Measurements from ENCODE around the gene TTL. TPM values are rescaled to one million over a fixed set of nuclear protein-coding genes. Genes with fewer than 3 reads are reported as not detected.
"Not testable (repeated sequence)": the region's sequence is repeated elsewhere in the genome, so short reads cannot be mapped to it uniquely, and the experiment has no call there.

The TTL gene
- total RNA-seq: 10 to 100 TPM; 16.4 to 26.7 (median 22.0) TPM

DNA sequence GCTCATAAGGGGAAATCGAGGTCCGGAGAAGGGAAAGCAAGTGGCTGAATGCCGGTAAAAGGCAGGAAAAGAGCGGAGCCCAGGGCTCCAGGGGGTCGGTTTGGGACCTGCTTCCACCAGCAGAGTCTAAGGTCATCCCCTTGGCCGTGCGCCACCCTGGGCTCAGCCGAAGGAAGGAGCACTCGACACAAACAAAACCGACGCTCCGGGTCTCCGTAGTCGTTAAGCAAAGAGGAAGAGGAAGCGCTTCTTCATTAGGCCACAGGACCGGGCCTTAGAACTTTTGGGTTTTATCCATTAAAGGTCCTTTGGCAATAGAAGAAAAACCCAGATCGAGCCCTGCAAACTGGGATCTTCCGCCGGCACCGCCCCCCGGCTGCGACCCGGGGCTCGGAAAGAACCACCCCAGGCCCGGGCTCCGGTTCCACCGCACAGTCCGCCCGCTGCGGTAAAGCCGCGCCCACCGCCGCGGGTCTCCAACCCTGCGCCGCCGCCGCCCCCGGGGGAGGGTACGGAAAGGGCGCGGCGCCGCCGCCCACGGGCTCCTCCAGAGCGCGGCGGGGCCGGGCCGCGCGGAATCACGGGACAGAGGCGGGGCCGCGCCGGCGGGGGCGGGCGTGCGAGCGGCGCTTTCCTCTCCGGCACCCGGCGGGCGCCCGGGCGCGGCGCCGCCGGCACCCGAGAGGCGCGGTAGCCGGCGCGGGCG lies at the start of gene TTL:
Gene TTL, plus strand, starts transcription at position 629 of the 706 bp plus-strand sequence. CDS start 189 bp downstream, outside the sequence.
- intact Hi-C loops (cut with DNase I; ENCODE audit: low total_unique reads): no loop called here
- TF ChIP-seq POLR2A (IDR thresholded peaks at IDR 0.05): no peak
- TF ChIP-seq, protein P1, sequence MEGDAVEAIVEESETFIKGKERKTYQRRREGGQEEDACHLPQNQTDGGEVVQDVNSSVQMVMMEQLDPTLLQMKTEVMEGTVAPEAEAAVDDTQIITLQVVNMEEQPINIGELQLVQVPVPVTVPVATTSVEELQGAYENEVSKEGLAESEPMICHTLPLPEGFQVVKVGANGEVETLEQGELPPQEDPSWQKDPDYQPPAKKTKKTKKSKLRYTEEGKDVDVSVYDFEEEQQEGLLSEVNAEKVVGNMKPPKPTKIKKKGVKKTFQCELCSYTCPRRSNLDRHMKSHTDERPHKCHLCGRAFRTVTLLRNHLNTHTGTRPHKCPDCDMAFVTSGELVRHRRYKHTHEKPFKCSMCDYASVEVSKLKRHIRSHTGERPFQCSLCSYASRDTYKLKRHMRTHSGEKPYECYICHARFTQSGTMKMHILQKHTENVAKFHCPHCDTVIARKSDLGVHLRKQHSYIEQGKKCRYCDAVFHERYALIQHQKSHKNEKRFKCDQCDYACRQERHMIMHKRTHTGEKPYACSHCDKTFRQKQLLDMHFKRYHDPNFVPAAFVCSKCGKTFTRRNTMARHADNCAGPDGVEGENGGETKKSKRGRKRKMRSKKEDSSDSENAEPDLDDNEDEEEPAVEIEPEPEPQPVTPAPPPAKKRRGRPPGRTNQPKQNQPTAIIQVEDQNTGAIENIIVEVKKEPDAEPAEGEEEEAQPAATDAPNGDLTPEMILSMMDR (IDR thresholded peaks at IDR 0.05): no peak
- no peak for TF ChIP-seq POLR2AphosphoS5 (IDR thresholded peaks at IDR 0.05)
- peaks cover 0 to 7% of the 10 kb centered on the region in 2 donors for H3K4me1 ChIP-seq
- no peaks in the 10 kb centered on the region for H3K9me3 ChIP-seq
- H3K4me3 ChIP-seq: peak within 1 kb of the TSS; percentile 63 to 94 (median 70)
- H3K36me3 ChIP-seq: no peaks in the 10 kb centered on the region
- no peaks in the 10 kb centered on the region for H3K27me3 ChIP-seq
- peak; percentile 34 to 62 for DNase-seq (ENCODE audit: low spot score in 2 of 2)
- peak within 1 kb of the TSS; percentile 81 to 87 for H3K27ac ChIP-seq

DNA sequence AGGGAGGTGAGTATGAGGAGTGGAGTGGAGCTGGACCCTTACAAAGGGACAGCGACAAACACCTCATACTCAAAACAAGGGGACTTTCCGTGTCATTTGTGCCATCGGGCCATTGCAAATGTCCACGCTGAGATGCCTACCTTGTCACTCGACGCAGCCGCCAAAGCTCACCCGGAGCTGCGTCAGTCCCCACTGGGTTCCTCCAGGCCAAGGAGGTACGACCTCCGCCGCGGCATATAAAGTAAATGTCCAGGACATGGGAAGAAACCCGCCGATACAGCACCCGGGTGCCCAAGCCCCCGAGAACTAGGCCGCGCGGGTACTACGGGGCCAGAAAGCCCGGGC lies 49.6 kb upstream of the TTL start:
- intact Hi-C loops (cut with DNase I; ENCODE audit: low total_unique reads); H3K4me1 ChIP-seq; H3K9me3 ChIP-seq; H3K27me3 ChIP-seq; DNase-seq (ENCODE audit: low spot score in 2 of 2); H3K36me3 ChIP-seq: not testable (repeated sequence)
- H3K27ac ChIP-seq: peak overlapping the region; percentile 83 to 97
- peak overlapping the region; percentile 50 to 79 (median 61) for H3K4me3 ChIP-seq

DNA sequence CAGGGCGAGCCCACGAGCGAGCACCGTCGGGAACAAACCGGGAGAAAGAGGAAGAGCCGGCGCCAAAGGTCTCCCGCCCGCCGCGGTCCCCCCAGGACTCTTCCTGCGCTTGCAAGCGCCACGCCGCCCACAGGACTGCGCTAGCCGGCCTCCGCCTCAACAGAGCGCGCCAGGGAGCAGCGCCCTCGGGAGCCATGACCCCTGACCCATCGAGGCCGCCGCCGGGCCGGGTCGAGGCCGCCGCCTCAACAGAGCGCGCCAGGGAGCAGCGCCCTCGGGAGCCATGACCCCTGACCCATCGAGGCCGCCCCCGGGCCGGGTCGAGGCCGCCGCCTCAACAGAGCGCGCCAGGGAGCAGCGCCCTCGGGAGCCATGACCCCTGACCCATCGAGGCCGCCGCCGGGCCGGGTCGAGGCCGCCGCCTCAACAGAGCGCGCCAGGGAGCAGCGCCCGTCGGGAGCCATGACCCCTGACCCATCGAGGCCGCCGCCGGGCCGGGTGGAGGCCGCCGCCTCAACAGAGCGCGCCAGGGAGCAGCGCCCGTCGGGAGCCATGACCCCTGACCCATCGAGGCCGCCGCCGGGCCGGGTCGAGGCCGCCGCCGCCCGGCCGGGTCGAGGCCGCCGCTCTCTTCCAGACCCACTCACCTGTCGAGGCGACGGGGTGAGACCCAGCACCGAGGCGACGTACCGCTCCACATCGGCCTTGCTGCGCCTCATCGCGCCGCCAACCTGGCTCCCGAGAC lies 49.0 kb upstream of the TTL start:
- DNase-seq (ENCODE audit: low spot score in 2 of 2); H3K36me3 ChIP-seq; H3K9me3 ChIP-seq; H3K27me3 ChIP-seq; intact Hi-C loops (cut with DNase I; ENCODE audit: low total_unique reads); H3K4me1 ChIP-seq: not testable (repeated sequence)
- peak overlapping the region; percentile 50 to 79 (median 61) for H3K4me3 ChIP-seq
- H3K27ac ChIP-seq: peak overlapping the region; percentile 83 to 97

DNA sequence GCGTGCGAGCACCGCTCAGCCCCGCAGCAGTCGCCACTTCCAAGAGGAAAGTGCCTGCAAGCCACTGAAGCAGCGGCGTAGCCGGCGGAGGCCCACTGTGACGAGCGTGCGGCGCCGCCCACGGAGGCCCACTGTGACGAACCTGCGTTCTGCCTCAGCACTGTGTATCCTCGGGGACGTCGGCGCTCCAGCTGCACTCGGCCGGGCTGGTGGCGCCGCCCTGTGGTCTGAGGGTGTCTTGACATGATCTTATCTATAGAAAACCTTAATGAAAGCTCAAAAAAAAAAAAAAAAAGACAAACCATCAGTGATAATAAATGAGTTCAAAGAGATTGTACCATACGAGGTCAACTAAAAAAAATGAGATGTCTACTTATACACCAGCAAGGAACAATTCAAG lies 48.5 kb upstream of the TTL start, which contains the start of gene RGPD8:
Gene RGPD8, minus strand, starts transcription at position 166 of the 400 bp plus-strand sequence. CDS start 192 bp downstream, outside the sequence.
- H3K36me3 ChIP-seq; H3K27me3 ChIP-seq; H3K4me1 ChIP-seq; H3K9me3 ChIP-seq; intact Hi-C loops (cut with DNase I; ENCODE audit: low total_unique reads): not testable (repeated sequence)
- H3K27ac ChIP-seq: peak within 1 kb of the TSS; percentile 83 to 97
- H3K4me3 ChIP-seq: peak within 1 kb of the TSS; percentile 50 to 79 (median 61)
- DNase-seq (ENCODE audit: low spot score in 2 of 2): peak; percentile 85 to 89
- TF ChIP-seq, protein P1 (IDR thresholded peaks at IDR 0.05): peak in 1 of 3 donors; percentile 66
- peak in 1 of 3 donors; percentile 65 for TF ChIP-seq POLR2AphosphoS5 (IDR thresholded peaks at IDR 0.05)

DNA sequence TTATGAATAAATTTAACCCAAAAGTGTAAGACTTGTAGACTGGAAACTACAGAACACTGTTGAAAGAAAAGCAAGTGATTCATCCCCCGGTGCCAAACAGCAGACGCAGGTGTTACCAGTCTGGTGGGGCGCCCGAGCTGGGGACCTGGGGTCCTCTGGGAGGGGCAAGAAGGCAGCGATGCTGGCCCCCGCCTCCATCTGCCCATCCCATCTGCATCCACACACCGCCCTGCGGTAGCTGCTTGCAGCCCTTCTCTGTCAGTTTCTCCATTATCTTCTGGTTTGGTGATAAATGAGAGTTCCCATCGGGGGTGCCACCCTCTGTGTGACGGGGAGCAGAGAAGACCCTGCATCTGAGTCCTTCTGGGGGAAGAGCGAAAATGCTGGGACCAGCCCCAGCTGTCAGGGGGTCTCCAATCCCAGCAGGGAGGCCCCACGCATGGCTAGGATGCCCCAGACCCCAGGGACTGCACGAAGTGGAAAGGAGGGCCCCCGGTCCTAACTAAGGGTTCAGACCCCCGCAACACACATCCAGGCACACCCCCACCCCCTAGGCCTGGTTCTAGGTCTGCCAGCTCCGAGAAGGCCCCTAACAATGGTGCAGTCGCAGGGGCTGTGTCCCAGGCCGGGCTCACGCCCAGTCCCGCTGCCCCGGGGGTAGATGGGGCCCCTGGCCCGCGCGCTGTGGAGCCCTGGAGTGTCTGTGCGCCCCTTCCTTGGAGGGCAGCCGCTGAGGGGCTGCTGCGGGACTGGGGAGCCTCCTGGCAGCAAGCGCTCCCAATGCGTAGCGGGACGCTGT lies 47.8 kb upstream of the TTL start:
- Histone ChIP-seq H3K27ac (no peak overlapping the region), H3K9me3 (no peaks in the 10 kb centered on the region), H3K4me1 (no peaks in the 10 kb centered on the region), H3K4me3 (no peak overlapping the region), H3K27me3 (no peaks in the 10 kb centered on the region), H3K36me3 (no peaks in the 10 kb centered on the region)
- intact Hi-C loops (cut with DNase I; ENCODE audit: low total_unique reads): no loop called here
- TF ChIP-seq POLR2AphosphoS5 (IDR thresholded peaks at IDR 0.05) (no peak), POLR2A (IDR thresholded peaks at IDR 0.05) (no peak)
- TF ChIP-seq, protein P1 (IDR thresholded peaks at IDR 0.05): no peak
- no peak for DNase-seq (ENCODE audit: low spot score in 2 of 2)

DNA sequence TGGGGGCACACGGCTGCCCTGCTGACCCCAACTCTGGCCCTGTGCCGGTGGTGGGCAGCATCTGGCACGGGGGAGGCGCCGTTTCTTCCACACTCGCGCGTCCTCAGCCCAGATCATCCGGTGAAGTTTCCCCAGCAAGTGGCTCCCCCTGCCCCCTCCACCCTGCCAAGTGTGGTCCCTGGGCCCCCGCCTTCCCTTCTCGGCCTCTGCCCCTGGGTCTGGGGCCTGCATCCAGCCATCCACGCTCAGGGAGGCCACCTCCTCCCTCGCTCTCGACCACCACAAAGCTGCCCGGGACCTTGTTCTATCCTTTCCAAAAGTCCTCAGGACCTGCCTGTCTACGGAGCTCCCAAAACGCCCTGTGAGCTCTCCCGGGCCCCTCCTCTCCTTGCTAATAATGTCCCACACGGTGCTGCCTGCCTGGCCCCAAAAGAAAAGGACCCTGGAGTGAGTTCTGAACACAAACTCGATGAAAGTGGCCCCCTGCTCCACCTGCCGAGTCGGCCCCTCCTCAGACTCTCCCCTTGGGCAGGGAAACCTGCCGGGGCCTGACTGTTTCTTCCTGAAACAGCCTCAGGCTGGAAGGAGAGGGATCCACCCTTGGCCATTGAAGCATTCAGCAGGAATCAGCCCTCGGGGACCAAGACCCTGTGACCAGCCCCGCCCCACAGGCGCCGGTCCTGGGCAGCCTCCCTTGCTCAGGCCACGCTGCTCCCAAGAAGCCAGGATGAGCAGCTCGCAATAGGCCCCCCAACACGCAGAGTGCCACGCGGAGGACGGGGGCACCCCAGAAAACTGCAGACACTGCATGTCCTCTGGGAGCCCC lies 46.9 kb upstream of the TTL start:
- H3K27ac ChIP-seq; DNase-seq (ENCODE audit: low spot score in 2 of 2); H3K36me3 ChIP-seq; H3K4me3 ChIP-seq; H3K9me3 ChIP-seq; intact Hi-C loops (cut with DNase I; ENCODE audit: low total_unique reads); H3K27me3 ChIP-seq; H3K4me1 ChIP-seq: not testable (repeated sequence)

DNA sequence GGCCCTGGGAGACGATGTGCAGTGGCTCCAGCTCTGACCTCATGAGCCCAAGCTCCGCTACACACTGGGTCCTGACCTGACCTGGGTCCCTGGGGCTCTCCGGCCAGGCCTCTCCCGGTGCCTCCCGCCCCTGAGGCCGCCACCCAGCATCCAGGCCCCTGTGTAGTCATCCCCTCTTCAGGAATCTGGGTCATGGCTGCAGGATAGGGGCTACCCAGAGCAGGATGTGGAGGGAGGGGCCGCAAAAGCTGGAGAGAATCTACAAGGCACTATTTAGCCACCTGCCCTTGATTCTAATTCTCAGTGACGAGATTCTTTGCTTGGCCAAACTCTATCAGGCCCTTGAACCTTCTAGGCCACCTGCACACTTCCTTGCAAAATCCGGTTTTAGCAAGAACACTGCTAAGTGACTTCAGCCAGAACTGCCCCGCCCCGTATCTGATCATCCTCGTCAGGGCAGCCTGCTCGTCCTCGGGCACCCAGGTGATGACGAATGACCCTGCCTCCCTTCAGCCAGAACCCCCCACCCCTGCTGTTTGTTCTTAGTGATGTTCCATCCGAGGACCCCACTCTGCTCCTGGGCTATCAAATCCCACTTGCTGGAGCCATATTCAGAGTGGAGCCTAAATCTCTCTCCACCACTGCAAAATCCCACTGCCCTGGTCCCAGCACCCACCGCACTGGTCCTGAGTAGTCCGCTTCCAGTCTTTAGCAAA lies 46.1 kb upstream of the TTL start:
- H3K36me3 ChIP-seq; H3K9me3 ChIP-seq; H3K27ac ChIP-seq; intact Hi-C loops (cut with DNase I; ENCODE audit: low total_unique reads); DNase-seq (ENCODE audit: low spot score in 2 of 2); H3K27me3 ChIP-seq; H3K4me3 ChIP-seq; H3K4me1 ChIP-seq: not testable (repeated sequence)

DNA sequence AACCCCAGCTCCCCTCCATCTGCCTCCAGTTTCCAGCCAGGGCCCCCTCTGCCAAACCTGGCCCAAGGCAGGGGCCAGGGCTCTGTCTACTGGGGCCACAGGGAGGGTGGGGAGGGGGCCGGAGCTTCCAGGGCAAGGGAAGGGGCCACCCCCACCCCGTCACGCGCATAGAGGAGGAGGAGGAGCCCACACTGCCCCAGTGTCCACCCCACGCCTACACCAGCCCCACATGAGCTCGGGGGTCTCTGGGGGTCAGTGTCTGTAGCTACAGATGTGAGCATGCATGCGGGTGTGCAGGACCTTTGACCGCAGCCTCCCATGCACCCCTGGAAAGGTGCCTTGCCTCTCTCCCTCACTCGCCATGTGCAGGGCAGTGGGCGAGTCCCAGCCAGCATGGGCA lies 45.0 kb upstream of the TTL start:
- H3K9me3 ChIP-seq; H3K27me3 ChIP-seq; intact Hi-C loops (cut with DNase I; ENCODE audit: low total_unique reads); H3K36me3 ChIP-seq; H3K27ac ChIP-seq; H3K4me3 ChIP-seq; H3K4me1 ChIP-seq; DNase-seq (ENCODE audit: low spot score in 2 of 2): not testable (repeated sequence)
